Stimulated activated naive CD4-positive, alpha-beta T cell treated with Interleukin-2 at 50 U/mL for 16 hours (primary cell): ENCODE results near the gene RETNLB.

Experiments used
- DNase-seq: peaks from one replicate; lab custom pipeline; 2025; lab: John Stamatoyannopoulos, UW

Gene RETNLB

DNA sequence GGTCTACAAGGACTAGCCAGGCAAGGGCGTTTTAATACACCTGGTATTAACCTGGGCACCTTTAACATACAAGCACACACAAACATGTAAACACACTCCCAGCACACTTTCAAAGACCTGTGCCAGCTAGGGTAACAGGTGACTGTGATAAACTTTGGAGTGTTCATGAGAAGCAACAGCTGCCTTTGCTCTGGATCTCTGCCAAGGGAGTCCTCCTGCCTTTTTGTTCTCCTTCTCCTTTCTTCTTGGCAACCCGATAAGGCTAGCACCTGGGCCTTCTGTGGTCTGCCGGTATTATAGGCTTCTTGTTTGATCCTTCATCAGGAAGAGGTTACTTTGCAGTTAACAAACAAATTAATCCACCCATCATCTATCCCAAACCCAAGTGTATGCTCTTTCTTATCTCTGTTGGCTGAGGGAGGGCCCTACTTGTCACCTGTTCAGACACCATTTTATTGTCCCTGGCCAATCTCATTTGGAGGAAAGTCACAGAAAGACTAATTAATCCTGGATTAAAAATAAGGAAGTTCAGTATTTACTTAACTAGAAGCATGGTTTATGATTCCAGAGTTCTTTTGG is at the start of gene RETNLB:
TSS of gene RETNLB (minus strand) at position 7 of the 579 bp plus-strand sequence. CDS start 225 bp downstream, outside the sequence.
- no peak for DNase-seq

- DNase-seq = no peak
Measured at GRCh38 chr3:108806316-108806715, 49.1 kb upstream of the RETNLB start.

DNA sequence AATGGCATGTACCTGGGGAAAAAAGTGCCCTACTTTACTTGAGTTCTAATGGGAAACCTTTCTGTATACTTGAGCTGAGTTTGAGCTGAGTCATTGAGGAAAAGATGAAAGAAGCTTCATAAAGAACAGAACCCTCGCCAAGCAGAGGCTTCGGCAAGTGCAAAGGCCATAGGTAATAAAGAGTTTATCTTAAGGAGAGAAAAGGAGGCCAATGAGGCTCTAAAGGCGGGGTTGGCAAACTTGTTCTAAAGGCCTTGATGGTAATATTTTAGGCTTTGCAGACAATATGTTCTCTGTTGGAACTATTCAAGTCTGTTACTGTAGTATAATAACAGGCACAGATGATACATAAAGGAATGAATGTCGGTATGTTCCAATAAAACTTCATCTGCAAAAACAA is 47.8 kb upstream of the RETNLB start:
- no peak for DNase-seq

DNA sequence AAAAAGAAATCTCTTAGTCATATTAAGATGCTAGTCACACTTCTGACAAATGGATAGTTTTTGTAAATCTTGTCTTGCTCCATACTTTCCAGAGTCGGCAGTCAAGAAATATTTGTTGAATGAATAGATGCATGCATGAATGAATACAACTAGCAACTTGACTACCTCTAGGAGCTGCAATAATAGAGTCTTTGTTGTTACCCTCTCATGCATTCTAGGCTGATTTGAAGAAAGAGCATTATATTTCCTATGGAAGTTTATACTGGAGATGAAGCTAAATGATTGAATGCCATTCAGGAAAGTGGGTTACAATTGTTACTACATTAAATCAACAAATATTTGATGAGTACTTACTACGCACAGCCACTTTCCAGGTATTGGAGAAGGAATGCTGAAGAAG is 47.2 kb upstream of the RETNLB start:
- no peak for DNase-seq

DNA sequence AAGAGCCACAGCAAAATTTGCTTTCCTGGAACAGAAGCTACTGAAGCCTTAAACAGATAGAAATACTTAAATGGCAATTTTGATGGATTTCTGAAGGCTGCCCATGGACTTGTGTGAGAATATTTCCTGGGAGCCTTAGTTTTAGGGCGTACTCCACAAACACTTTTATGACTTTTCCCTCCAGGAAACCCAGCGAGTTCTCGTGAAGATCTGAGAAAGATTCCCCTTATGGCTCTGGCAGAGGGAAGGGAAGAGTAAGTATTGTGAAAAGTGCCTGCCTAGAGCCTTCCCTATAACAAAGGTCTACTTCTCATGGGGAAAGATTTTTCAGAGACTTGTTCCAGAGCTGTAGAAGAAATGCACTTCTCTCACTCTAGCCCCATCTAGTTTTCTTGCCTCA is 34.3 kb upstream of the RETNLB start:
- no peak for DNase-seq

- DNase-seq = peak; percentile 5
Measured at GRCh38 chr3:108780235-108780634, 23.0 kb upstream of the RETNLB start.

DNA sequence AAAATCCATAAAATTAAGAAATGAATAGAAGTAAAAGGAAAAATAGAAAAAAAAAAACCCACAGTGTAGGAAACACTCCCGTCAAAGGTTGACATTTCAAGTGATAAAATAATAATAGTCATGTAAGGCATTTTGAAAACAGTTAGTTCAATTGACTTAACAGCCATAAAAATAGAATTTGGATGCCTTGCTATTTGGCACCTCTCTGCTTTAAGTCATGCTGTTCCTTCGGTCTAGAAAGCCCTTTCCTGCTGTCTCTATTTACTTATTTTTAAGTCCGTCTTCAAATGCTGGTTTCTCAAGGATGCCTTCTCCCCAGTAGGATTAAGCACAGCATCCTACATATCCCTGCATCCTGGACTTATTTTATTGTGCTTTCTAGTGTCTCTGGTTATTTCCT is 22.3 kb upstream of the RETNLB start:
- no peak for DNase-seq

GRCh38 chr3:108775649-108776048 is 18.4 kb upstream of the RETNLB start:
- no peak for DNase-seq

DNA sequence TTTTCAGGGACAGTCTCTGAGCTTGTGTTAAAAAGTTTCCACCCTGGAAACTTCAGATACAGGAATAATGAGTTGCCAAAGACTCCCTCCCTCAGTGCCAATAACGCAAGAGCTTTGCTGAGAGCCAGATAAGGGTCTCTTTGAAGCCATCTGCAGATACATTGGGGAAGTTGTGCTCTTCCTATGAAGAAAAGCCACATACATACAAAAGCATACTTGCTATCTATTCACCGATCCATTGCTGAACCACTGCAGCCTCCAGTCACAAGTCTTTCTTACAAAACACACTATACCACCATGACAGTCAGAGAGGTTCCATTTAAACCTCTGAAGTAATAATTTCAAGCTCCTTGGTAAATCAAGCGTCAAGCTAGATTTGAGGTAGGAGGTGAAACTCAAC is 10.0 kb upstream of the RETNLB start:
- DNase-seq = no peak

- DNase-seq = no peak
Measured at GRCh38 chr3:108755686-108756085, 1.5 kb downstream of the RETNLB start.

DNA sequence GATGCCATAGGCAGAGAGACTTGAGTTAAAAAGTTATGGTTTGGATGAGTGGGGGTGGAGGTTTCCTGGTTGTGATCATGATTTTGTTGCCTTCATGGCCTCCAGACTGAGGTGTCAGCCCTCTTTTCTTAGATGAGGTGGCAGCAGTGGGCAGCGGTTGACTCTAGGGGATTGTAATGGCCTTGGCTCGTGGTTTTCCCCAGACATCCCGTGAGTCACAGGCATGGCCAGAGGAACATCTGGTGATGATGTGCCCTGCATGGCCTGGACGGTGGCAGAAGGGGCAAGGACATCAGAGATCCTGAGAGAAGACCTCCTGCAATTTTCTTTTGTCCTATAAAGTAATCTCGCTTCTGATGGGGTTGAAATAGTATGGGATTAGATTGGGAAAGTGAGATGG is 12.4 kb downstream of the RETNLB start:
- no peak for DNase-seq

GRCh38 chr3:108742929-108743328 is 14.3 kb downstream of the RETNLB start:
- DNase-seq = no peak

GRCh38 chr3:108736821-108737220 is 20.4 kb downstream of the RETNLB start:
- DNase-seq = no peak

DNA sequence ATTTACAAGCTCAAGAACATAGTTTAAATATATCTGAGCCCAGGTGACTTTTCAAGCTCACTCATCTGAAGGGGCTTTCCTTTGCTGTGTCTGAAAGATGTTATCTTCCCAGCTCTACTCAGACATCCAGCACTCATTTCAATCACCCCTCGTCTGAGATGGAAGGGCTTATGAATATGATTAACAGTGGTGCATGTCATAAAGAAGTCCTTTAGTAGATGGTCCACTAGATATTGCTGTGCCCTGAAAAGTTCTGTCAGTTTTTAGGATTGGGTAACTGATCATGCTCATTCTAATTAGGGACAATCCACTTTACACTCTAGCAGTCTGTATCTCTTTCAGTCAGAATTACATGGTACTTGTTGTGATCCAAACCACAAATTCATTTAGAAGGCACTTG is 28.3 kb downstream of the RETNLB start:
- DNase-seq = no peak

DNA sequence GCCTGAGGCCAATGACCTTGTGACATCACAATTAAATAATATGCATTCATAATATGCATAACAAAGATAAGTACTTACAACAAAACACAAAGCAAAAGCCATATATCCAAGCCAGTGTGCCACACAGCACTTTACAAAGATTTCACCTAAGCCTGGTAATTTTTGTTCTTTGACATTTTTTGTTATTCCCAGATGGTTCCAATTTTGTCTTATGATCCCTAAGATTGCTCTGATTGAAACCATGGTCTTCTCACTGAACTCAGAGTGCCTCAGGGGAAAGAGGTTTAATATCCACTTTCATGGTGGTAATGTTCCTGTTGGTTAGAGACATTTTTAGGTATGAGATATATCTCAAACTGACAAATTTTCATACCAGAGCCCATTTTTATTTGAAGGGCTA is 29.1 kb downstream of the RETNLB start:
- DNase-seq = no peak

DNA sequence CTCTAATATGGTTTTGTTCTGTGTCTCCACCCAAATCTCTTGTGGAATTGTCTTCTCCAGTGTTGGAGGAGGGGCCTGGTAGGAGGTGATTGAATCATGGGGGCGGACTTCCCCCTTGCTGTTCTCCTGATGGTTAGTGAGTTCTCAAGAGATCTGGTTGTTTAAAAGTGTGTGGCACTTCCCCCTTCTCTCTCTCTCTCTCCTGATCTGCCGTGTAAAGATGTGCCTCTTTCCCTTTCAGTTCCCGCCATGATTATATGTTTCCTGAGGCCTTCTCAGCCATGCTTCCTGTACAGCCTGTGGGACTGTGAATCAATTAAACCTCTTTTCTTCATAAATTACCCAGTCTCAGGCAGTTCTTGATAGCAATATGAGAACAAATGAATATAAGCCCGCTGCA is 33.1 kb downstream of the RETNLB start:
- no peak for DNase-seq

DNA sequence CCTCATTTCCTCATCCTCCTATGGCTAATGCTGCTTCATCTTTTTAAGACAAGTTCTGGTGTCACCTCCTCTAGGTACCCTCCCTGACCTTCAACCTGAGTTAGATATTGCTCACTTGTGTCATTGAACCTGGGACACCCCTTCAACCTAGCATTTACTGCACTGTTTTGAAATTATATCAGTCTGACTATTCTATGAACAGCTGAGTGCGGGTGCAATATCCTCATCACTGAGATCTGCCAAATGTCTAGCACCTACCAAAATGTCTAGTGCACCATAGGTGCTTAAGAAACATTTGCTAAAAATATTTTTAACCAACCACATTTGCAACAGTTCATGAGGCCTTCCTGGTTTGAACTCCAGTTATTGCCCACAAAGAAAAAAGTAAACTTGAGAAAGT is 34.5 kb downstream of the RETNLB start:
- DNase-seq = no peak

GRCh38 chr3:108719178-108719806 is 37.9 kb downstream of the RETNLB start:
- DNase-seq = no peak

- DNase-seq = no peak
Measured at GRCh38 chr3:108718454-108718853, 38.8 kb downstream of the RETNLB start.

- DNase-seq = no peak
Measured at GRCh38 chr3:108713816-108714215, 43.4 kb downstream of the RETNLB start.

GRCh38 chr3:108713009-108713516 is 44.1 kb downstream of the RETNLB start:
- DNase-seq = no peak
